T1000 (cell line): ENCODE measurements around the gene RTN4IP1.
A peak's percentile ranks its signal among the peaks of the same experiment; 100 is the strongest.
"Not testable (repeated sequence)": the region's sequence is repeated elsewhere in the genome, so short reads cannot be mapped to it uniquely, and the experiment has no call there.

Source experiments
- DNase-seq: peaks from one replicate; lab custom pipeline; 2025; ENCODE audit warnings: mixed read lengths; lab: John Stamatoyannopoulos, UW

Gene RTN4IP1

GRCh38 chr6:106627760-106628159 lies 1.5 kb downstream of the RTN4IP1 start:
- DNase-seq, result not testable (repeated sequence)

- DNase-seq, result no peak
These were observed 2.8 kb downstream of the RTN4IP1 start for GRCh38 chr6:106626485-106626884.

- no peak for DNase-seq
These were observed 6.3 kb downstream of the RTN4IP1 start for GRCh38 chr6:106623039-106623438.

- no peak for DNase-seq
These were observed 6.9 kb downstream of the RTN4IP1 start for GRCh38 chr6:106622412-106622811.

GRCh38 chr6:106620931-106621672 lies 8.2 kb downstream of the RTN4IP1 start:
- no peak for DNase-seq

- DNase-seq, result no peak
These were observed 10.1 kb downstream of the RTN4IP1 start for GRCh38 chr6:106619223-106619622.

- no peak for DNase-seq
These were observed 11.0 kb downstream of the RTN4IP1 start for GRCh38 chr6:106618324-106618723.

- DNase-seq, result no peak
These were observed 11.4 kb downstream of the RTN4IP1 start for GRCh38 chr6:106617857-106618256.

- DNase-seq, result no peak
These were observed 12.0 kb downstream of the RTN4IP1 start for GRCh38 chr6:106617302-106617701.

- DNase-seq, result no peak
These were observed 14.6 kb downstream of the RTN4IP1 start for GRCh38 chr6:106614592-106615257.

GRCh38 chr6:106614166-106614565 lies 15.1 kb downstream of the RTN4IP1 start:
- DNase-seq, result no peak

GRCh38 chr6:106613590-106613989 lies 15.7 kb downstream of the RTN4IP1 start:
- no peak for DNase-seq

GRCh38 chr6:106612671-106613416 lies 16.5 kb downstream of the RTN4IP1 start:
- DNase-seq, result no peak

GRCh38 chr6:106611030-106611429 lies 18.3 kb downstream of the RTN4IP1 start:
- no peak for DNase-seq

- no peak for DNase-seq
These were observed 19.6 kb downstream of the RTN4IP1 start for GRCh38 chr6:106609699-106610098.

GRCh38 chr6:106608080-106608668 lies 21.1 kb downstream of the RTN4IP1 start:
- peak; percentile 2 for DNase-seq

- DNase-seq, result no peak
These were observed 29.0 kb downstream of the RTN4IP1 start for GRCh38 chr6:106600329-106600728.

- DNase-seq, result no peak
These were observed 29.9 kb downstream of the RTN4IP1 start for GRCh38 chr6:106599440-106599839.

- DNase-seq, result peak; percentile 5
These were observed 38.0 kb downstream of the RTN4IP1 start for GRCh38 chr6:106591111-106591825.

- DNase-seq, result not testable (repeated sequence)
These were observed 40.4 kb downstream of the RTN4IP1 start for GRCh38 chr6:106588937-106589336.

GRCh38 chr6:106586815-106587415 lies 42.4 kb downstream of the RTN4IP1 start:
- no peak for DNase-seq
